Psoas muscle (tissue), 8 donors: ENCODE measurements around the gene ACSM6. TPM values are rescaled to one million over a fixed set of nuclear protein-coding genes. Genes with fewer than 3 reads are reported as not detected.
A peak's percentile ranks its signal among the peaks of the same experiment; 100 is the strongest.

ENCODE experiments used
- ATAC-seq, 4 donors: fragments of 200-7000 bp; cut with Tn5 transposase; one replicate each; pipeline ENCODE4 v1.9.1; 2020; ENCODE audit warnings: moderate library complexity in 3 of 4, mild to moderate bottlenecking in 2 of 4
- DNase-seq, 2 donors: peaks; one replicate each; pipeline ENCODE4 v3.0.0-alpha.2; 2020
- H3K27ac ChIP-seq: fragments of 200-600 bp; one replicate; pipeline ENCODE4 v1.8.0; 2022
- H3K27me3 ChIP-seq, 3 donors: fragments of 200-600 bp in 1 of 3; one replicate each; pipeline versions ENCODE4 v1.6.1 to v1.8.0; 2013 to 2022; ENCODE audit warnings: low read length in 2 of 3, mild to moderate bottlenecking in 2 of 3, moderate library complexity in 1 of 3; ENCODE audit not compliant: insufficient read depth in 3 of 3
- H3K36me3 ChIP-seq, 2 donors: fragments of 200-600 bp in 1 of 2; one replicate each; pipeline versions ENCODE4 v1.6.1 to v1.8.0; 2013 to 2022; ENCODE audit warnings: low read depth in 1 of 2, mild to moderate bottlenecking in 1 of 2, moderate library complexity in 1 of 2; ENCODE audit not compliant: insufficient read depth in 1 of 2
- H3K4me1 ChIP-seq: fragments of 200-600 bp; one replicate; pipeline ENCODE4 v1.8.0; 2022
- H3K4me3 ChIP-seq: fragments of 200-600 bp; one replicate; pipeline ENCODE4 v1.8.0; 2022; ENCODE audit warnings: mild to moderate bottlenecking
- H3K9me3 ChIP-seq: fragments of 200-600 bp; one replicate; pipeline ENCODE4 v1.8.0; 2022
- CTCF ChIP-seq: fragments of 200-600 bp; IDR thresholded peaks from one replicate; pipeline ENCODE4 v1.8.0; 2022; ENCODE audit warnings: antibody characterized with exemption
- WGBS, 3 donors: extraction: QIAGEN DNeasy Blood & Tissue Kit; methylation state at CpG; one replicate each; pipeline versions ENCODE4 v1.1.6 to v1.1.7; 2013; 5-methylcytosine and 5-hydroxymethylcytosine counted together
- intact Hi-C, 2 donors: fragments of 100-400 bp; cut with DNase I; formaldehyde crosslinking; loops; one replicate each; pipeline versions ENCODE4 v1.11.0 to v1.14.2; 2022
- polyA plus RNA-seq, 3 donors: library from polyadenylated mRNA; stranded (reverse); fragments of 200-250 nt; gene quantifications; one replicate each; pipeline ENCODE4 v1.2.3, GENCODE V29; 2013
- total RNA-seq, 4 donors: library from RNA; stranded (reverse); fragmentation: NEBNext Ultra II Directional in 2 of 4; extraction: Animal tissue kit (Norgen Biotek cat#: 25700) in 2 of 4; gene quantifications; one replicate each; pipeline versions ENCODE4 v1.2.1 to v1.2.4, GENCODE V29; 2021 to 2023
- donor health status: healthy with polysubstance abuse.
- donor health status: DM: no; HTN: no; CAD: no; lungs with moderate emphysema.
- donor health status: Bipolar disorder and iron deficiency.
- donor health status: healthy.
- donor health status: DM: yes; HTN: yes; CAD: no.
- donor health status: DM: no; HTN: no; CAD: no.
- donor health status: DM: no; HTN: no; CAD: no.
- donor health status: DM: yes; HTN: yes; CAD: no.

The ACSM6 gene
- total and polyA plus RNA-seq, 7 donors = not detected

GRCh38 chr10:95262763-95263518, 68.9 kb downstream of the ACSM6 start:
- H3K4me1 ChIP-seq = peaks cover 20% of the 10 kb centered on the region
- intact Hi-C loops = no loop called here
- no peak overlapping the region for H3K27ac ChIP-seq
- no peak overlapping the region for H3K4me3 ChIP-seq
- H3K27me3 ChIP-seq = no peaks in the 10 kb centered on the region
- 60 to 75% (median 61%) methylated on average over 5 of the region's 5 CpGs for WGBS, 3 donors
- ATAC-seq (peak in 1 of 4 donors; percentile 13), DNase-seq (no peak)
- H3K36me3 ChIP-seq = peaks cover 0 to 71% of the 10 kb centered on the region in 2 donors
- no peaks in the 10 kb centered on the region for H3K9me3 ChIP-seq
- TF ChIP-seq CTCF = no peak

GRCh38 chr10:95263864-95264226, 69.8 kb downstream of the ACSM6 start:
- WGBS, 3 donors = 74 to 85% (median 77%) methylated on average over 7 of the region's 7 CpGs
- DNase-seq = no peak
- H3K27ac ChIP-seq = no peak overlapping the region
- H3K4me3 ChIP-seq = no peak overlapping the region
- H3K4me1 ChIP-seq = peaks cover 24% of the 10 kb centered on the region
- ATAC-seq = no peak
- H3K27me3 ChIP-seq = no peaks in the 10 kb centered on the region
- intact Hi-C loops = no loop called here
- no peak for TF ChIP-seq CTCF
- H3K9me3 ChIP-seq = no peaks in the 10 kb centered on the region
- peaks cover 0 to 65% of the 10 kb centered on the region in 2 donors for H3K36me3 ChIP-seq

- no peak for TF ChIP-seq CTCF
- Histone ChIP-seq H3K4me1 (peaks cover 24% of the 10 kb centered on the region), H3K27me3 (no peaks in the 10 kb centered on the region), H3K27ac (no peak overlapping the region), H3K9me3 (no peaks in the 10 kb centered on the region), H3K4me3 (no peak overlapping the region), H3K36me3 (peaks cover 0 to 61% of the 10 kb centered on the region in 2 donors)
- WGBS, 3 donors = 68 to 75% (median 68%) methylated on average over 6 of the region's 6 CpGs
- DNase-seq (no peak), ATAC-seq (no peak)
- intact Hi-C loops = no loop called here
Observed at GRCh38 chr10:95264227-95265051, 70.4 kb downstream of the ACSM6 start.

GRCh38 chr10:95265572-95265971, 71.5 kb downstream of the ACSM6 start:
- peaks cover 0 to 61% of the 10 kb centered on the region in 2 donors for H3K36me3 ChIP-seq
- H3K4me1 ChIP-seq = peaks cover 23% of the 10 kb centered on the region
- ATAC-seq = no peak
- no peak for TF ChIP-seq CTCF
- 87 to 95% (median 90%) methylated on average over 8 of the region's 8 CpGs for WGBS, 3 donors
- no peaks in the 10 kb centered on the region for H3K27me3 ChIP-seq
- no peak overlapping the region for H3K27ac ChIP-seq
- no peaks in the 10 kb centered on the region for H3K9me3 ChIP-seq
- H3K4me3 ChIP-seq = no peak overlapping the region
- DNase-seq = no peak
- intact Hi-C loops = no loop called here
